ENCODE measurements around the gene VPS13C. TPM values are rescaled to one million over a fixed set of nuclear protein-coding genes. Genes with fewer than 3 reads are reported as not detected.

Gene VPS13C
- total RNA-seq, 1 experiment from 2014 or later = 13.0 TPM

DNA sequence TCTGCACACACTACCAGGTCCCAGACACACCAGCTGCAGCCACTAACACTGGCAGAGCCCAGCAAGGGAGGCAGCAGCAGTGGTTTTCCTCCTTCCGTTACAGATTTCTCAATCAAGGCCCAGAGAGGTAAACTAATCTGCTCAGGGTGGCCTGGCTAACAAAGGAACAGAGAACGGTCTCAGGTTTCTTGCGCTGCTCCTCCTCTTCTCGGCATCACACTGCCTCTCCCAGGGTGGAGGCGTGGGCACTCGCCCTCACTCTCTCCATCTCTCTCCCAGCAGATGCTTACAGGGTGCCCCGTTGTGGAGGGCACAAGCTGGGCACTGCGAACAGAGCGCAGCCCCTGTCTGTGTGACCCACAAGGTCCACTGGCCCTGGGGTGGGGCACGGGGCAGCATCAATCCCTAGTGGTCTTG, 228.7 kb downstream of the VPS13C start:
- Histone ChIP-seq H3K36me3 (no peaks in the 10 kb centered on the region), H3K4me3 (no peak overlapping the region), H3K27me3 (no peaks in the 10 kb centered on the region; the same call in 1 of the 2 replicates), H3K9me3 (no peaks in the 10 kb centered on the region)
- no peak for DNase-seq

DNA sequence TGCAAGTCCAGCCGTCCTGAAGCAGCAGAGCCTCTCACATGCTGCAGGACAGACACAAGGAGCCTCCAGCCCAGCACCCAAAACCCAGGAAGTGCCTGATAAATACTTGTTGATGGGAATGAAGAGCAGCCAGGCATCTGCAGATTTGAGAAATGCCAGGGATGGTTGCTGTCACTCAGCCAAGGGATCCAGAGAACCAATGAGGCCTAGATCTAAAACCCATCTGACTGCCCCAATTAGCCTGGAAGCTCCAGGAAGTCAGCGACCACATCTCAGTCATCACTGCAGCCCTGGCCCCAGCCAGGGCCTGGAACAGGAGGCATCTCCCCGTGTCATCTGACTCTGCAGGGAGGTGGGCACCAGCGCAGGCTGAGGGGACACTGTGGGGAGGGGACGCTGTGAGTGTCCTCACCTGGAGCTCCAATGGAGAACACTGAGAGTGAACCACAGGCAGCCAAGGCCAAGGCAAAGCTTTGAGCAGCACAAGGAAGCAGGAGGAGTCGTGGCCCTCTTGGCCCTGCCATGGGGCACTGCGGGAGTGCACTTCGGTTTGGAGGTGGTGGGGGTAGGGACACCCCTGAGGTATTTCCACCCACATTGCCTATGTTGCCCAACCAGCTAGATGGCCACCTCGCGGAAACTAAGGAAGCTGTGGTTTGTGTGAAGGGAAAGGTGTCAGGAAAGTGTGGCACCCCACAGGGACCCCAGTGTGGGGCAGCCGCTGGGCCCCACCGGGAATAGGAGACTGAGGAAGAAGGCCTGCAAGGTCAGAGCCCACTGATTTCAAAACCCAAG, 229.5 kb downstream of the VPS13C start:
- no peaks in the 10 kb centered on the region for H3K9me3 ChIP-seq
- no peaks in the 10 kb centered on the region; the same call in 1 of the 2 replicates for H3K27me3 ChIP-seq
- no peaks in the 10 kb centered on the region for H3K36me3 ChIP-seq
- H3K4me3 ChIP-seq = no peak overlapping the region
- no peak for DNase-seq

- DNase-seq = peak; percentile 4
- H3K27me3 ChIP-seq = no peaks in the 10 kb centered on the region; the same call in 1 of the 2 replicates
Observed at GRCh38 chr15:61829514-61829889, 230.7 kb downstream of the VPS13C start.

GRCh38 chr15:61828860-61829513, 231.3 kb downstream of the VPS13C start:
- no peaks in the 10 kb centered on the region for H3K9me3 ChIP-seq
- DNase-seq = peak; percentile 30

More at GRCh38 chr15:61829514-61829889, 230.7 kb downstream of the VPS13C start:
- H3K36me3 ChIP-seq = no peaks in the 10 kb centered on the region
- no peaks in the 10 kb centered on the region for H3K9me3 ChIP-seq
- H3K4me3 ChIP-seq = no peak overlapping the region

DNA sequence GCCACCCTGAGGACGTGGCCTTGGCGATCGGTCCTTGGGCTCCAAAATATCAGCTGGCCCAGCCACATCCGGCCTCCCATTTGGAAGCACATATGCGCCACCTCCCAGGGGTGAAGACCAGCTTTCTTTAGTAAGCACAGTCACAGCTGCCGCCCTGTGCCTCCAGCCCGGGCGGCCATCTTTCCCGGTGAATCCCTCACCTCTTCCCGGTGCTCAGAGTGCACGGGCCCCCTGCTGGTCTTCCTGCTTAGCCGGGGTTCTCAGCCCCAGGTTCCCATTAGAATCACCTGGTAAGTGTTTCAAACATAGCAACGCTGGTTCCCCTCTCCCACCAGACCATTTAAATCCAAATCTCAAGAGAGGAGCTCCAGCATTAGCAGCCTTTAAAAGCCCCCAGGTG, 232.2 kb downstream of the VPS13C start:
- DNase-seq = no peak
- H3K4me3 ChIP-seq = no peak overlapping the region
- H3K27me3 ChIP-seq = no peaks in the 10 kb centered on the region
- no peaks in the 10 kb centered on the region for H3K36me3 ChIP-seq
- H3K9me3 ChIP-seq = no peaks in the 10 kb centered on the region

More at GRCh38 chr15:61828860-61829513, 231.3 kb downstream of the VPS13C start:
- no peaks in the 10 kb centered on the region for H3K27me3 ChIP-seq
- H3K36me3 ChIP-seq = no peaks in the 10 kb centered on the region
- no peak overlapping the region for H3K4me3 ChIP-seq

DNA sequence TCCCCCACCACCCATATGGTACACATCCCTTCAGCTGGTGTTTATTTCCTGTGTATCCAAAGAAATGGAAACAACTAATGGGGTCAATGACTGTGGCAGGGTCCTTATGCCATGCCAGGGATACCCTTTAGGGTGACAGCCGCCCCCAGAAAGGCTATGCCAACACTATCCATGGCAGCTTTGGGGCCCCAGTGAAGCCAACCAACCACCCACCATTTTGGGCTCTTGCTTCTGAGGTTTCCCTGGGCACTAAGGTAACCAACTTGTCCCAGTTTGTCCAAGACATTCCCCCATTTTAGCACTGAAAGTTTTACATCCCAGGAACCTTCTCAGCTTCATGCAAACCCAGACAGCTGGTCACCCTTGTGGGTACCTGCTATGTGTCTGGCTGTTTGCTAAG, 233.1 kb downstream of the VPS13C start:
- no peaks in the 10 kb centered on the region for H3K36me3 ChIP-seq
- no peak overlapping the region for H3K4me3 ChIP-seq
- no peaks in the 10 kb centered on the region for H3K9me3 ChIP-seq
- DNase-seq = no peak
- no peaks in the 10 kb centered on the region for H3K27me3 ChIP-seq

DNA sequence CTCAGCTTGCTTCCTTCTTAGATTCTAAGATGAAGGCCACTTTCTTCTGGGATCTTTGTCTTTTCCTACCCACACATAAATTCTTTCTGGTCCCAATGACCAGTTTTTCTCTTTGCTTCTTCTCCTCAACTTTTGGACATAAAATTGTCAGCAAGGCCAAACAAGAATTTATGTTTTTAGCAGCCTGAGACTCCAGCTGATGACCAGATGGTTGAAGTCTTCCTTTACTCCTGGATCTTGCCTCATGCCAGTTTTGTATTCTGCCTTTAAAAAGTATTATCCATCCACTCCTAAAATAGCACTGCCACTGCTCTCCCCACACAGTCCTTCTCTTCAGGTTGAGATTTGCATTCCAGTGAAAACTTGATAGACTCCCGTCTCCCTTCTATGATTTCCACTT, 236.0 kb downstream of the VPS13C start:
- no peak for DNase-seq
- no peaks in the 10 kb centered on the region for H3K36me3 ChIP-seq
- no peaks in the 10 kb centered on the region for H3K9me3 ChIP-seq
- no peaks in the 10 kb centered on the region for H3K27me3 ChIP-seq
- H3K4me3 ChIP-seq = no peak overlapping the region

DNA sequence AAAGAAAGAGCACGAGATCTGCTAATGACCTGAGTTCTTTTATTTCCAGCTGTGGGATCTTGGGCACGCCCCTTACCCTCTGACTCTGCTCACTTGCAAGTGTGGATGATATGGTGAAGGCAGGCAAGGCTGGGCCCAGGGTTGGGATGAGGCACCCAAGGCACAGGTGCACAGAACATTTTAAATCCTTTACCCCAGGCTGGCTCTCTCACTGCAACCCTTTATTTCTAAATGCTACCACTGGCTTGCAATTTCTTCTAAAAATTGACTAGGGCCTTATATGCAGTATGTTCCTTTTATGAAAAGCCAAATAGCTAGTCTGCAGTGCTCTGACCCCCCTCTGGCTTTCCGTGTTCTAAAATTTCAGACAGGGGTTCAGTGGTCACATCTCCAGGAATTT, 237.7 kb downstream of the VPS13C start:
- no peaks in the 10 kb centered on the region for H3K36me3 ChIP-seq
- no peak for DNase-seq
- H3K27me3 ChIP-seq = no peaks in the 10 kb centered on the region
- H3K9me3 ChIP-seq = no peaks in the 10 kb centered on the region
- no peak overlapping the region for H3K4me3 ChIP-seq

DNA sequence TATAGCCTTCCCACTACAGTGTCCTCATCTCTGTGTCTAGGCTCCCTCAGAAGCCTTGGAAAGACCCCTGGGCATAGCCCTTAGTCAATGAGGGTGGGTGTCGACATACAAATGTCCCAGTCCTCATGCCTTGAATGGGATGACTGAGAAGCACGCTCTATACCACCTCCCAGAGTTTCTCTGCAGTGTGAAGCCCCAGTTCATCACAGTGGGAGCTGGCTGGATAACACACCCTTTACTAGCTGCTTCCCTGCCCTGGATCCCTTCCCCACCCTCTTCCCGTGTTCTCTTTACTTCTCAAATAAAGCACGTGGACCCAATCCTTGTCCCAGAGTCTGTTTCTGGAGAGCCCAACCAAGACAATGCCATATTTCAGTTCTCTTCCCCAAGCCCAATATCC, 239.3 kb downstream of the VPS13C start:
- Histone ChIP-seq H3K27me3 (no peaks in the 10 kb centered on the region), H3K9me3 (no peaks in the 10 kb centered on the region), H3K4me3 (no peak overlapping the region), H3K36me3 (no peaks in the 10 kb centered on the region)
- DNase-seq = no peak

DNA sequence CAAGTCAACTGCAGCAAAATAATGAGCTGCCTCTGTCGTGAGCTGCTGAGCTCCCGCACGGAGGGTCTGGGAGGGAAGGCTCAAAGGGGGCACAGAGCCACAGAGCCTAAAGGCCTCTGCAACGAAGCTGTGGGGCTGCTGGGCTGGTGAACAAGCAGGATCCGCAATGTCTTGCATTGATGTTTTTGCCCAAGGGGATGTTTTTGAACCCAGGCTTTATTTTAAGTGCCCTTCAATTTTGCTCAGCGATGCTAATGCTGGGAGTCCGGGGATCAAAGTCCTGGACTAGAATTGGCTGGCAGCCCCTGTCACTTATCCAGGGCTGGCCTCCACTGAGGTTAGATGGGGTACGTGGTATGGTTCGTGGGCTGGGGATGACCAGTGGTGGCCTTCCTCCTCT, 240.0 kb downstream of the VPS13C start:
- Histone ChIP-seq H3K9me3 (no peaks in the 10 kb centered on the region), H3K27me3 (no peaks in the 10 kb centered on the region), H3K4me3 (no peak overlapping the region), H3K36me3 (no peaks in the 10 kb centered on the region)
- DNase-seq = no peak

- H3K36me3 ChIP-seq = no peaks in the 10 kb centered on the region
- no peaks in the 10 kb centered on the region for H3K27me3 ChIP-seq
- DNase-seq = no peak
- H3K9me3 ChIP-seq = no peaks in the 10 kb centered on the region
- H3K4me3 ChIP-seq = no peak overlapping the region
Observed at GRCh38 chr15:61819386-61819785, 240.9 kb downstream of the VPS13C start.

GRCh38 chr15:61818801-61819200, 241.4 kb downstream of the VPS13C start:
- no peak for DNase-seq
- Histone ChIP-seq H3K27me3 (no peaks in the 10 kb centered on the region), H3K4me3 (no peak overlapping the region), H3K9me3 (no peaks in the 10 kb centered on the region), H3K36me3 (no peaks in the 10 kb centered on the region)

- DNase-seq = no peak
- no peaks in the 10 kb centered on the region for H3K36me3 ChIP-seq
- H3K27me3 ChIP-seq = no peaks in the 10 kb centered on the region
- H3K4me3 ChIP-seq = no peak overlapping the region
- no peaks in the 10 kb centered on the region for H3K9me3 ChIP-seq
Observed at GRCh38 chr15:61816856-61817255, 243.4 kb downstream of the VPS13C start.

- no peak for DNase-seq
- no peaks in the 10 kb centered on the region for H3K36me3 ChIP-seq
- no peaks in the 10 kb centered on the region for H3K9me3 ChIP-seq
- no peaks in the 10 kb centered on the region for H3K27me3 ChIP-seq
- H3K4me3 ChIP-seq = no peak overlapping the region
Observed at GRCh38 chr15:61815356-61816083, 244.7 kb downstream of the VPS13C start.

DNA sequence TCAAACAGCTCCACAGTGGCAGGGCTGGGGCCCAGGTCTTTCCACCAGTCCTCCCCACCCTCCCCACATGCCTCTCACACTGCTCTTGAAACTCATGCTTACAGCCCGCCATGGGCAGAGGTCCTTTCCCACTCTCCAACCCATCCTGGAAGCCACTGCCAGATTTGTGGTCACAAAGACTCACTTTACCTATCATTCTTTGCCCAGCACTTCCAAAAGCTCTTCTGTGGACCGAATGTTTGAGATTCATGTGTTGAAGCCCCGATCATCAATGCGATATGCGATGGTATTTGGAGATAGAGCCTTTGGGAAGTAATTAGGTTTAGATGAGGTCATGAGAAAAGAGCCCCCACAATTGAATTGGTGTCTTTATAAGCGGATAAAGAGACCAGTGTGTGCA, 247.8 kb downstream of the VPS13C start:
- no peak for DNase-seq
- no peaks in the 10 kb centered on the region for H3K27me3 ChIP-seq
- H3K9me3 ChIP-seq = no peaks in the 10 kb centered on the region
- H3K4me3 ChIP-seq = no peak overlapping the region
- H3K36me3 ChIP-seq = no peaks in the 10 kb centered on the region

- no peaks in the 10 kb centered on the region for H3K36me3 ChIP-seq
- no peak overlapping the region for H3K4me3 ChIP-seq
- no peak for DNase-seq
- H3K27me3 ChIP-seq = no peaks in the 10 kb centered on the region
- no peaks in the 10 kb centered on the region for H3K9me3 ChIP-seq
Observed at GRCh38 chr15:61811952-61812351, 248.3 kb downstream of the VPS13C start.

DNA sequence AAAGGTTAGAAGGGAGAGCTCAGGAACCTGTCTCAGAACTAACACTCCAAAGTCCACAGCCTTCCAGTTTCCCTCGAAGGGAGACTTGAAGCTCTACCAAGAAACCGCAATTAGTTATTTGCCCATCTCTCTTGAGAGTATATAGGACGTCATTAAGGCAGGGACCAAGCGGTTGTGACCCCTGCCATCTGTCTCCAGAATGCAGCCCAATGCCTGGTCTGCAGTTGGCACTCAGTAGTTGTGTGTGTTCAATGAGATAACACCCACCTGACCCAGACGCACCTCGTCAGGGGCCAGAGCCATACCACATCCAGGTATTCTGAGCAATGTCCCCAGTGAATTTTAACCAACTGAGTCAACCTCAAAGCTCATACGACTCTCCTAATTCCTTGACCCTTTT, 251.0 kb downstream of the VPS13C start:
- DNase-seq = no peak
- H3K36me3 ChIP-seq = no peaks in the 10 kb centered on the region
- no peaks in the 10 kb centered on the region for H3K9me3 ChIP-seq
- H3K4me3 ChIP-seq = no peak overlapping the region
- H3K27me3 ChIP-seq = no peaks in the 10 kb centered on the region
